CD14-positive monocyte (primary cell): ENCODE results near the gene ATOSA. TPM values are rescaled to one million over a fixed set of nuclear protein-coding genes. Genes with fewer than 3 reads are reported as not detected.
A peak's percentile ranks its signal among the peaks of the same experiment; 100 is the strongest.

Experiments used
- DNase-seq, 3 donors: peaks; one replicate each; pipeline ENCODE4 v3.0.0-alpha.2; 2011 to 2022
- H2AFZ ChIP-seq: 2 replicates; pipeline ENCODE4 v1.6.0; 2012; ENCODE audit warnings: mild to moderate bottlenecking, low read depth, low read length, inconsistent platforms; ENCODE audit not compliant: insufficient read depth, poor library complexity, severe bottlenecking
- H3K27ac ChIP-seq, 2 donors: 1 replicate in 1 of 2; 2 replicates in 1 of 2; pipeline ENCODE4 v1.5.1; 2012 to 2013; ENCODE audit warnings: low read length in 2 of 2, control low read depth in 1 of 2, inconsistent platforms in 1 of 2, low read depth in 1 of 2, mild to moderate bottlenecking in 1 of 2
- H3K27me3 ChIP-seq, 2 donors: one replicate each; pipeline versions ENCODE4 v1.6.0 to v1.6.1; 2011 to 2013; ENCODE audit warnings: low read length in 2 of 2; ENCODE audit not compliant: control insufficient read depth in 2 of 2, insufficient read depth in 2 of 2
- H3K36me3 ChIP-seq, 2 donors: replicated peaks in 1 of 2; 1 replicate in 1 of 2; 2 replicates in 1 of 2; pipeline versions ENCODE4 v1.5.1 to v1.6.1; 2012 to 2013; ENCODE audit warnings: low read length in 2 of 2, control low read depth in 1 of 2, inconsistent platforms in 1 of 2, mild to moderate bottlenecking in 1 of 2; ENCODE audit not compliant: insufficient read depth in 2 of 2, control insufficient read depth in 1 of 2
- H3K4me1 ChIP-seq, 2 donors: 1 replicate in 1 of 2; 2 replicates in 1 of 2; pipeline versions ENCODE4 v1.5.1 to v1.6.1; 2012 to 2013; ENCODE audit warnings: low read length in 2 of 2, control low read depth in 1 of 2, inconsistent platforms in 1 of 2, mild to moderate bottlenecking in 1 of 2, moderate library complexity in 1 of 2; ENCODE audit not compliant: insufficient read depth in 2 of 2, control insufficient read depth in 1 of 2
- H3K4me2 ChIP-seq: replicated peaks from 2 replicates; pipeline ENCODE3; 2012; ENCODE audit warnings: low read length, moderate library complexity, mild to moderate bottlenecking; ENCODE audit not compliant: poor library complexity, severe bottlenecking; ENCODE audit errors: extremely low read depth
- H3K4me3 ChIP-seq, 3 experiments: fragments of 200-600 bp in 1 of 3; sonication (generic) in 1 of 3; replicated peaks in 1 of 3; 1 replicate in 2 of 3; 2 replicates in 1 of 3; pipeline ENCODE4 v1.5.1; 2011 to 2013; ENCODE audit warnings: low read length in 3 of 3, mild to moderate bottlenecking in 3 of 3, control low read depth in 2 of 3, low read depth in 2 of 3, inconsistent platforms in 1 of 3, moderate library complexity in 1 of 3
- H3K79me2 ChIP-seq: 2 replicates; pipeline ENCODE4 v1.6.0; 2012; ENCODE audit warnings: mild to moderate bottlenecking, control low read depth, inconsistent platforms, low read length, moderate library complexity; ENCODE audit not compliant: insufficient read depth
- H3K9ac ChIP-seq: 2 replicates; pipeline ENCODE4 v1.6.0; 2017; ENCODE audit warnings: low read length, mild to moderate bottlenecking; ENCODE audit not compliant: insufficient read depth, poor library complexity, severe bottlenecking
- H3K9me3 ChIP-seq, 2 donors: replicated peaks in 1 of 2; 1 replicate in 1 of 2; 2 replicates in 1 of 2; pipeline versions ENCODE4 v1.5.1 to v1.6.1; 2012 to 2013; ENCODE audit warnings: low read length in 2 of 2, control low read depth in 1 of 2; ENCODE audit not compliant: control insufficient read depth in 1 of 2, insufficient read depth in 1 of 2
- H4K20me1 ChIP-seq: 2 replicates; pipeline ENCODE4 v1.6.0; 2012; ENCODE audit warnings: mild to moderate bottlenecking, low read length, control low read depth, moderate library complexity; ENCODE audit not compliant: insufficient read depth
- H3K27ac Mint-ChIP-seq, 7 donors: one replicate each; pipeline ENCODE4 v1.8.0; 2020; ENCODE audit warnings: mild to moderate bottlenecking in 7 of 7, mixed read lengths in 7 of 7, moderate library complexity in 6 of 7, inconsistent platforms in 2 of 7
- H3K27me3 Mint-ChIP-seq, 3 donors: one replicate each; pipeline ENCODE4 v1.8.0; 2021 to 2022; ENCODE audit warnings: low read depth in 3 of 3, mild to moderate bottlenecking in 3 of 3, mixed read lengths in 3 of 3, moderate library complexity in 3 of 3, inconsistent platforms in 1 of 3
- H3K36me3 Mint-ChIP-seq, 2 donors: one replicate each; pipeline ENCODE4 v1.8.0; 2020; ENCODE audit warnings: mixed read lengths in 2 of 2, inconsistent platforms in 1 of 2, mild to moderate bottlenecking in 1 of 2
- H3K4me1 Mint-ChIP-seq: one replicate; pipeline ENCODE4 v1.8.0; 2020; ENCODE audit warnings: mild to moderate bottlenecking, mixed read lengths
- H3K4me3 Mint-ChIP-seq, 2 donors: one replicate each; pipeline ENCODE4 v1.8.0; 2020; ENCODE audit warnings: mild to moderate bottlenecking in 2 of 2, mixed read lengths in 2 of 2, moderate library complexity in 1 of 2
- H3K9me3 Mint-ChIP-seq, 7 donors: one replicate each; pipeline ENCODE4 v1.8.0; 2020 to 2022; ENCODE audit warnings: mixed read lengths in 7 of 7, mild to moderate bottlenecking in 6 of 7, moderate library complexity in 6 of 7, inconsistent platforms in 2 of 7
- CTCF ChIP-seq: fragments of 200-600 bp; IDR thresholded peaks from one replicate; pipeline ENCODE4 v1.8.0; 2022; ENCODE audit warnings: antibody characterized with exemption, mild to moderate bottlenecking
- WGBS: methylation state at CpG from one replicate; pipeline ENCODE4 v1.1.5; 2013; ENCODE audit warnings: missing lambda C conversion rate; ENCODE audit not compliant: insufficient coverage; 5-methylcytosine and 5-hydroxymethylcytosine counted together
- intact Hi-C, 2 donors: fragments of 100-400 bp; cut with micrococcal nuclease; formaldehyde crosslinking; loops; one replicate each; pipeline versions ENCODE4 v1.15.0 to v1.15.1; 2023
- polyA plus RNA-seq, 3 donors: library from polyadenylated mRNA; depleted of rRNA in 1 of 3; unstranded in 2 of 3; stranded (reverse) in 1 of 3; fragments of 300-500 nt in 2 of 3; fragments of >200 nt in 1 of 3; fragmentation: Illumina TruSeq in 2 of 3; gene quantifications; 1 replicate in 2 of 3; 2 replicates in 1 of 3; pipeline ENCODE4 v1.2.3, GENCODE V29; 2012 to 2021

The ATOSA gene
- polyA plus RNA-seq, 3 donors = 2.1 to 15.9 (median 3.5) TPM

- H3K27ac Mint-ChIP-seq = no peak overlapping the region
- DNase-seq = peak; percentile 8 to 25 (median 17)
- no peak for TF ChIP-seq CTCF
- H3K9me3 Mint-ChIP-seq = no peaks in the 10 kb centered on the region
- intact Hi-C loops = no loop called here
- H3K27me3 Mint-ChIP-seq = no peaks in the 10 kb centered on the region
- no peaks in the 10 kb centered on the region for H3K9me3 ChIP-seq
- H3K36me3 ChIP-seq = peaks cover 21 to 53% of the 10 kb centered on the region in 2 donors
- no peaks in the 10 kb centered on the region for H3K79me2 ChIP-seq
- H3K9ac ChIP-seq = no peak overlapping the region
- no peaks in the 10 kb centered on the region for H3K4me1 ChIP-seq
- peak overlapping the region in 1 of 2 donors; percentile 2 for H3K4me3 Mint-ChIP-seq
- no peaks in the 10 kb centered on the region for H3K27me3 ChIP-seq
- H3K4me1 Mint-ChIP-seq = peaks cover 3% of the 10 kb centered on the region
- H3K4me3 ChIP-seq = no peak overlapping the region
- peak overlapping the region; percentile 14 for H3K4me2 ChIP-seq
- H3K27ac ChIP-seq = no peak overlapping the region
- WGBS = 76% methylated on average over 7 of the region's 8 CpGs
- no peaks in the 10 kb centered on the region for H4K20me1 ChIP-seq
- H2AFZ ChIP-seq = no peak overlapping the region
- peaks cover 29 to 33% of the 10 kb centered on the region in 2 donors for H3K36me3 Mint-ChIP-seq
These were observed 27.3 kb downstream of the ATOSA start for GRCh38 chr15:52651868-52652267.

- no peak for TF ChIP-seq CTCF
- no peak for DNase-seq
- Histone ChIP-seq H3K9me3 (no peaks in the 10 kb centered on the region), H3K4me1 (no peaks in the 10 kb centered on the region), H3K36me3 (peaks cover 17 to 49% of the 10 kb centered on the region in 2 donors), H3K9ac (no peak overlapping the region), H3K79me2 (no peaks in the 10 kb centered on the region), H3K4me3 (no peak overlapping the region), H3K4me2 (no peak overlapping the region), H2AFZ (no peak overlapping the region), H4K20me1 (no peaks in the 10 kb centered on the region), H3K27me3 (no peaks in the 10 kb centered on the region), H3K27ac (no peak overlapping the region)
- H3K4me1 Mint-ChIP-seq = peaks cover 3% of the 10 kb centered on the region
- intact Hi-C loops = no loop called here
- no peak overlapping the region for H3K4me3 Mint-ChIP-seq
- H3K27ac Mint-ChIP-seq = no peak overlapping the region
- WGBS = no CpG with 5 or more reads among the region's 1 CpG
- no peaks in the 10 kb centered on the region for H3K9me3 Mint-ChIP-seq
- H3K27me3 Mint-ChIP-seq = no peaks in the 10 kb centered on the region
- H3K36me3 Mint-ChIP-seq = peaks cover 26 to 33% of the 10 kb centered on the region in 2 donors
These were observed 28.1 kb downstream of the ATOSA start for GRCh38 chr15:52651114-52651513.
